BE2C (cell line): ENCODE data around the gene PTPRR.

ENCODE experiments used
- DNase-seq: peaks from one replicate; pipeline ENCODE4 v3.0.0-alpha.2; 2020
- H3K27me3 ChIP-seq: fragments of 250-450 bp; sonication (Bioruptor Pico); 2 replicates; pipeline ENCODE4 v1.5.1; 2020; ENCODE audit warnings: mild to moderate bottlenecking
- H3K36me3 ChIP-seq: fragments of 250-450 bp; sonication (Bioruptor Pico); 2 replicates; pipeline ENCODE4 v1.5.1; 2020; ENCODE audit warnings: mild to moderate bottlenecking
- H3K4me1 ChIP-seq: fragments of 250-450 bp; sonication (Bioruptor Pico); 2 replicates; pipeline ENCODE4 v1.5.1; 2020
- H3K4me3 ChIP-seq: 2 replicates; pipeline ENCODE4 v1.5.1; 2011; ENCODE audit warnings: low read depth, low read length
- H3K9me3 ChIP-seq: fragments of 250-450 bp; sonication (Bioruptor Pico); 2 replicates; pipeline ENCODE4 v1.5.1; 2020
- CTCF ChIP-seq: IDR thresholded peaks from 2 replicates; pipeline ENCODE4 v1.5.1; 2012; ENCODE audit warnings: mild to moderate bottlenecking, low read depth, low read length

Gene PTPRR

DNA sequence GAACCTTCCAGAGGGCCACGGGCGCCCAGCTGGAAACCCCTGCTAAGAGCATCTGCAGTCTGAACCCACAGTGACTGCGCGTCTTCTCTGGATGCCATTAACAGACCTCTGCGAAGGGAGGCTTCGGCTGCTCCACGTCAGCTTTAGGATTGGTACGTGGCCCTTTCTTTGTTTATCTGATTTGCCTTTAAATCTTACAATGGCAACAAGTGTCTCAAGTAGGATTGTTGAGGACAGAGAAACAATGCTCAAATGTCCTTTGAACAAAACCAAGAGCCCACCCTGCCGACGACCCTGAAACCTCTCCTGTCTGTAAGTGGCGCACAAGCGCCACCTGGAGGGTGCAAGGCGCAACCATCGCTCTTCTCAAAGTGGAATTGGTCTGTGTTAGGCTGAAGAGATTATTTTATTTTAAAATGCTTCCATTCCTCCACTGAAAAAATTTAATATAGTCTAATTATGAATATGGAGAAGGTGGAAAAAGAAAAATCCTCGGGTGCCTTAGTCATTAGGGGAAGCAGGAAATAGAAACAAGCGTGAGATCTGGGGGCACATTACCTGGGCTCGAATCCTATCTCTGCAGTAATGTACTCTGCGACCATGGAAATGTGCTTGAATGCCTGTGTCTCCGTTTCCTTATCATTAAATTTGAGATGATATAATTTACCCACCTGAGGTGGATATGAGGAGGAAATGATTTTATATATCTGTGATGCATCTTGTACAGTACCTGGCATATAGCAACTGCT is 200.7 kb downstream of the PTPRR start:
- peak; percentile 98 for TF ChIP-seq CTCF
- H3K4me3 ChIP-seq = peak overlapping the region; percentile 46
- H3K4me1 ChIP-seq = peaks cover 6% of the 10 kb centered on the region
- H3K36me3 ChIP-seq = peaks cover 5% of the 10 kb centered on the region; the same call in 1 of the 2 replicates
- DNase-seq = peak; percentile 67
- H3K9me3 ChIP-seq = no peaks in the 10 kb centered on the region
- no peaks in the 10 kb centered on the region for H3K27me3 ChIP-seq

DNA sequence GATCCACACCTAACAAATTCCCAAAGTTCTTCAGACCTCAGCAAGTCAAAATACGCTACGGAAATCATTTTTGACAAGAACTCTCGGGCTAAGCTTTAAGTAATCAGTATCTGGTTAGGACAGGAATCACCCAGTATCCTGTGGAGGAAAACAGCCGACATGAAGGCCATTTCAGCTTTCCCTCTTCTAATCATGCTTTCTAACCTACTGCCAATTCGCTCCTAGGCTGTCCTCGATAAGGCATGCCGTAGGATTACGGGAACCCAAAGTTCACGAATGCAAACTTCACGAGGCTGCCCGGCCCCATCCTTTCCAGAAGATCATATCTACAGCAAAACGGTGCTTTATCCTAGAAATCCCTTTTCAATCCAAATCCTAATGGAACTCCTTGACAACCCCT is 201.5 kb downstream of the PTPRR start:
- no peak for TF ChIP-seq CTCF
- H3K36me3 ChIP-seq = peaks cover 5% of the 10 kb centered on the region; the same call in 1 of the 2 replicates

GRCh38 chr12:70711831-70712230 is 208.7 kb downstream of the PTPRR start:
- no peak for DNase-seq
- no peak for TF ChIP-seq CTCF

More for the DNA sequence above, 201.5 kb downstream of the PTPRR start:
- Histone ChIP-seq H3K27me3 (no peaks in the 10 kb centered on the region), H3K9me3 (no peaks in the 10 kb centered on the region), H3K4me1 (peaks cover 6% of the 10 kb centered on the region), H3K4me3 (no peak overlapping the region)
- DNase-seq = no peak

DNA sequence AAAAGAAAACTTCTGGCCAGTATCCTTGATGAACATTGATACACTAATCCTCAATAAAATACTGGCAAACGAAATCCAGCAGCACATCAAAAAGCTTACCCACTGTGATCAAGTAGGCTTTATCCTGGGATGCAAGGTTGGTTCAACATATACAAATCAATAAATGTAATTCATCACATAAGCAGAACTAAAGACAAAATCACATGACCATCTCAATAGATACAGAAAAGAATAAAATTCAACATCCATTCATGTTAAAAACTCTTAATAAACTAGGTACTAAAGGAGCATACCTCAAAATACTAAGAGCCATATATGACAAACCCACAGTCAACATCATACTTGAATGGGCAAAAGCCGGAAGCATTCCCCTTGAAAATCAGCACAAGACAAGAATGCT is 211.5 kb downstream of the PTPRR start:
- Histone ChIP-seq H3K4me1 (no peaks in the 10 kb centered on the region; the same call in 1 of the 2 replicates), H3K4me3 (no peak overlapping the region), H3K9me3 (no peaks in the 10 kb centered on the region), H3K27me3 (no peaks in the 10 kb centered on the region), H3K36me3 (0 out of 2 replicates have a peak, but pooled peaks cover 3% of the 10 kb centered on the region)
- no peak for DNase-seq
- TF ChIP-seq CTCF = no peak

More at GRCh38 chr12:70711831-70712230, 208.7 kb downstream of the PTPRR start:
- H3K9me3 ChIP-seq = no peaks in the 10 kb centered on the region
- no peaks in the 10 kb centered on the region for H3K27me3 ChIP-seq
- H3K4me3 ChIP-seq = no peak overlapping the region
- no peaks in the 10 kb centered on the region for H3K4me1 ChIP-seq
- 0 out of 2 replicates have a peak, but pooled peaks cover 3% of the 10 kb centered on the region for H3K36me3 ChIP-seq

GRCh38 chr12:70706611-70707010 is 213.9 kb downstream of the PTPRR start:
- no peaks in the 10 kb centered on the region for H3K27me3 ChIP-seq
- H3K36me3 ChIP-seq = no peaks in the 10 kb centered on the region
- H3K9me3 ChIP-seq = no peaks in the 10 kb centered on the region
- no peak for TF ChIP-seq CTCF
- no peak overlapping the region for H3K4me3 ChIP-seq
- no peaks in the 10 kb centered on the region; the same call in none of the 2 replicates for H3K4me1 ChIP-seq
- DNase-seq = no peak

GRCh38 chr12:70698345-70698744 is 222.2 kb downstream of the PTPRR start:
- TF ChIP-seq CTCF = no peak
- Histone ChIP-seq H3K9me3 (no peaks in the 10 kb centered on the region), H3K4me3 (no peak overlapping the region), H3K36me3 (peaks cover 7% of the 10 kb centered on the region), H3K27me3 (no peaks in the 10 kb centered on the region), H3K4me1 (peaks cover 6% of the 10 kb centered on the region)
- no peak for DNase-seq
